HG03060 (cell line): ENCODE results near the gene TBCD.
"Not testable (repeated sequence)": the region's sequence is repeated elsewhere in the genome, so short reads cannot be mapped to it uniquely, and the experiment has no call there.

Source experiments
- ATAC-seq: cut with Tn5 transposase; IDR thresholded peaks from one replicate; pipeline ENCODE4 v1.9.1; 2021; ENCODE audit warnings: low read depth, moderate number of reproducible peaks; ENCODE audit not compliant: unreplicated experiment

Gene TBCD

GRCh38 chr17:82756166-82756565 is 4.3 kb downstream of the TBCD start:
- ATAC-seq: no peak

- ATAC-seq: no peak
Measured at GRCh38 chr17:82765371-82765770, 13.5 kb downstream of the TBCD start.

GRCh38 chr17:82767041-82767754 is 15.3 kb downstream of the TBCD start:
- no peak for ATAC-seq

- no peak for ATAC-seq
Measured at GRCh38 chr17:82769041-82769440, 17.2 kb downstream of the TBCD start.

- ATAC-seq: no peak
Measured at GRCh38 chr17:82772026-82772425, 20.2 kb downstream of the TBCD start.

- not testable (repeated sequence) for ATAC-seq
Measured at GRCh38 chr17:82774456-82774855, 22.6 kb downstream of the TBCD start.

- ATAC-seq: no peak
Measured at GRCh38 chr17:82775001-82775823, 23.3 kb downstream of the TBCD start.

- ATAC-seq: no peak
Measured at GRCh38 chr17:82776454-82776853, 24.6 kb downstream of the TBCD start.

GRCh38 chr17:82777778-82778375 is 26.0 kb downstream of the TBCD start:
- ATAC-seq: not testable (repeated sequence)

GRCh38 chr17:82779541-82779940 is 27.7 kb downstream of the TBCD start:
- ATAC-seq: no peak

- no peak for ATAC-seq
Measured at GRCh38 chr17:82780195-82780594, 28.3 kb downstream of the TBCD start.

- no peak for ATAC-seq
Measured at GRCh38 chr17:82780971-82781893, 29.4 kb downstream of the TBCD start.

GRCh38 chr17:82781894-82782274 is 30.0 kb downstream of the TBCD start:
- no peak for ATAC-seq

GRCh38 chr17:82782657-82783207 is 30.9 kb downstream of the TBCD start:
- no peak for ATAC-seq

GRCh38 chr17:82783498-82783897 is 31.6 kb downstream of the TBCD start:
- no peak for ATAC-seq

GRCh38 chr17:82785581-82785980 is 33.7 kb downstream of the TBCD start:
- not testable (repeated sequence) for ATAC-seq

- ATAC-seq: no peak
Measured at GRCh38 chr17:82786427-82786826, 34.6 kb downstream of the TBCD start.

GRCh38 chr17:82787081-82787848 is 35.4 kb downstream of the TBCD start:
- ATAC-seq: no peak

- ATAC-seq: no peak
Measured at GRCh38 chr17:82788206-82789001, 36.5 kb downstream of the TBCD start.
